ENCODE measurements around the gene TMUB2.
"Not testable (repeated sequence)": the region's sequence is repeated elsewhere in the genome, so short reads cannot be mapped to it uniquely, and the experiment has no call there.

Gene TMUB2

DNA sequence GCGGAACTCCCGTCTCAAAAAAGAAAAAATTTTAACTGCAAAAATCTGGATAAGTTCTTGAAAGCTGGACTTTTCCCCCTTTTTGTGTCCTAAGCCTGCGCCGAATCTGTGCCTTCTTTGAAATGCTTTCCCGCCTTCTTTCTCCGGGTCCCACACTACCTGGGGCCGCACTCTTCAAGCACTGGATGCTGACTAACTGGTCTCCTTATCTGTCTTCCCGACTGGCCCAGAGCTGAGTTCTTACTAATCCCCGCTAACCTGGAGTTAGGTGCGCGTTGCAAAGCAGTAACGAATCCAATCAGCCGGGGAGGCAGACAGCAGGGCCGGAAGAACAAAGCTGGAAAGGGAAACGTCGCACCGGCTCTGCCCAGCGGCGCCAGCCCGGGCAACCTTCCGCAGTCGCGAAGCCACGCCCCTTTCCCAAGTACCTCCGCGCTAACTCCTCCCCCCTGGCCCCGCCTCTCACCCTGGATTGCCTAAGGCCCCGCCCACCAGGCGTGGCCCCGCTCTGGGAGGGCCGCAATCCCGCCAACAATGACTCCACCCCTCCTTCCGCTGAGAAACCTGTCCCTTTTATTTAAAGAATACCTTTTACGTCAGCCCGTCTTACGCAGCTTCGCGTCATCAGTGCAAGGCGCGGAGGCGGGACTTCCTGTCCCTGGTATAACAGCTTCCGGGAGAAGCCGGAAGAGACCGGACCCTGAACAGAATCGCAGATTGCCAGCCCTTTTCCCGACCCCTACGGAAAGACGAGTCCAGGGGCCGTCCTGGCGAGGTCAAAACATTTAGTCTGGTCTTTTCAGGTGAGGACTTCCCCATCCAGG, at the start of gene TMUB2:
TMUB2 (plus strand) TSS at position 666 of the 824 bp plus-strand sequence. CDS start 737 bp downstream, outside the sequence.
- DNase-seq (ENCODE audit: low read depth, low spot score) = peak; percentile 97

DNA sequence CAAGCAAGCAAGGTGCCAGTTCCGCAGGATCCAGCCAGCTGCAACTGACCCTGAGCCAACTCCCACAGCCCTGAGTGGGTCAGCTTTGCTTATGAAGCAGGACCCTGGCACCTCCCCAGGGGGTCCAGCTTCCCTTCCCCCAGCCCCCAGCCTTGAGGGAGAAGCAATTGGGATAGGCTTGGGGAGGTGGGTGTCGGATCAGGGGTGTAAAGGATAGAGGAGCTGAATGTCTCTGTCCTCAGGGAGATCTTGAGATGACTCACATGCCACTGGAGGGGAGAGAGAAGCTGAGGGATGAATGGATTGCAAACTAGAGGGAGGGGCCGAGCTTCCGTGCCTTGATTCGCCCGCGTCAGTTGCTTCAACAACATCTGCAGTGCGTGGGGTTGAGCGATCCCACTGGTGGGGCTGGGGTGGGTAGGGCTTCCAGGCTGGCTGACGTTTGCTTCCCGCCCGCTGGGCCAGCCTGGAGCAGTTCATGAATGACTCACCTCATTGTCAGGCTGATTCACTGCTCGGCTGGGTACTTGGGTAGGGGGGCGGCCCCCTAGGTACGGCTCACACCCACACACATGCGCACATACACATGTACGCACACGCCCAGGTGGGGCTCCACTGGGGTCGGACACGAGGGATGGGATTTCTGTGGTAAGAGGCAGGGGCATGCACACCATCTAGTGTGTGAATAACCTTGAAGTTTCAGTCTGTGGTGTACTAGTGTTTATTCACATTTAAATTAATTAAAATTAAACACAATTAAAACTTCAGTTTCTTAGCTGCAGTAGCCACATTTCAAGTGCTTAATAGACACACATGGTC, 48.7 kb upstream of the TMUB2 start:
- peak; percentile 98 for DNase-seq (ENCODE audit: low read depth, low spot score)

DNA sequence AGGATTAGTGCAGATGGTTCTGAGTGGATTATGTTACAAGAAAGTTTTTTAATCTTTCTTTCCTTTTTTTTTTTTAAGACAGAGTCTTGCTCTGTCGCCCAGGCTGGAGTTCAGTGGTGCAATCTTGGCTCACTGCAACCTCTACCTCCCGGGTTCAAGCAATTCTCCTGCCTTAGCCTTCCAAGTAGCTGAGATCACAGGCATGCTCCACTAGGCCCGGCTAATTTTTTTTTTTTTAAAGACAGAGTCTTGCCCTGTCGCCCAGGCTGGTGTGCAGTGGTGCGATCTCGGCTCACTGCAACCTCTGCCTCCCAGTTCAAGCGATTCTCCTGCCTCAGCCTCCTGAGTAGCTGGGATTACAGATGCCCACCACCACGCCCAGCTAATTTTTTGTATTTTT, 42.9 kb upstream of the TMUB2 start:
- not testable (repeated sequence) for DNase-seq (ENCODE audit: low read depth, low spot score)

DNA sequence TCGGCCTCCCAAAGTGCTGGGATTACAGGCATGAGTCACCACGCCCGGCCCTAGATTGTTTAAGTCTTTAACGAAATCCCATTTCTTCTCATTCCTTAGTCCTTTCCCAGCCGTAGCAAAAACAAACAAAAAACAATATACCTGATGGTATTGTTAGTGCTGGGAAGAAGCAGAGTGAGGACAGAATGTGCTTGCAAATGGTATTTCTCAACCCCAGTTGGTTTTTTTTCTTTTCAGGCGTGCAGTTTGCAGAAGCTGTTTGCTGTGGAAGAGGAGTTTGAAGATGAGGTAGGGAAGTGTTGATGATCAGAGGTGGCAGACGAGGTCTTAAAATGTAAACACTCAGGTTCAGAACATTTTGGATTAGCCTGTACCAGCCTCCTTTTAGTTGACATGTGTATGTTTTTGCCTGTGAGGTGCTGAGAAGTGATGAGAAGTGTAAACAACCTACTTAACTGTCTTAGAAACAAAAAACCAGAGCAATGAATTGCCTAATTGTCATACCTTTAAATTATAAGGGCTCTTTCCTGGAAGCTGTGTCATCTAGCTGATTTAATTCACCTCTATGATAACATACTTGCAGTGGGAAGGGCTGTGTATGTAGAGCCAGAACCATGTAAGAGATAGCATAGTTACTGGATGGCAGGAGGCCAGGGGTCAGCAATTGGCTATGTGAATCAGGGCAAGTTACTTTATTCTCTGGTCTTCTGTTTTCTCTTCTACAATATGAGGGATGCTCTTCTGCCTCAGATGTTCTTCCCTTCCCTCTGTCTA, 41.6 kb upstream of the TMUB2 start:
- no peak for DNase-seq (ENCODE audit: low read depth, low spot score)

DNA sequence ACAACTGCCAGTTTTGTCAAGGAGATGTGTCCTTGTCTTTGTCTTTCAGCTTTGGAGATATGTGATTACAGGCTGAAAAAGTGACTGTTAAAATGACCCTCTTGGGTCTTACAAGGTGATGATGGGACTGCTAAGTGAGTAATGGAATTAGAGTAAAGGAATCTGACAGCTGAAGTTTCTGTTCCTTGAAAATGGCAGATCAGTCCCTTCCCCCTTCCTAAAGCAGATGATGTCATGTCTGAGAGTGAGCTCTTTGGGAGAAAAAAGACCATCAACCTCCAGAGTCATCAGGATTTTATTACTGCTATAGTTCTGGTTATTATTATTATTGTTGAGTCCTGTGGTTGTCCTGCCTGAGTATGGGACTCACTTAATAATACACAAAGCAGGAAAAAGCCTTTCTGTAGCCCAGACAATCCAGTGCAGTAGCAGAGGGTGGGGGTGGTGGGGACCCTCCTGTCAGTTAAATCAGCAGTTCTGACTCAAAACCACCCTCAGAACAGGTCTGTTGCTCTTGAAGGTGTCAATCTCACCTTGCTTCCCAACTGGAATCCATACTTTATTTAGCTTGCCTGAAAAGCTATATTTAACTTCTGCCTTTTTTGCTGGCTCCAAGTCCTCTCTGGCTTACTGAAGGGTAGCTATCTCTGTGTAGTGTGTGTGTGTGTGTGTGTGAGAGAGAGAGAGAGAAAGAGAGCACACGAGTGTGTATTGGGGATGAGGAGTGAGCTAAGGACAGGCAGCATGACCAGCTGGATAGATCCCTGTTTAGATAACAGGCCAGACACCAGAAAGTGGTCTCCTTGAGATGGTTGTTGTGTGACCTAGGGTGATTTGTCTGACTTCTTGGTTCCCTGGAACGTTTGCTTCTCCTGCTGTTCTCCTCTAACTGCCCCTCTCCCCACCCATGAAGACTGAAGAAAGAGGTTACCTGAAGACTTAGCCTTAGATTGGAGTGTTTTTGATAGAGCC, 40.1 kb upstream of the TMUB2 start:
- DNase-seq (ENCODE audit: low read depth, low spot score) = no peak

DNA sequence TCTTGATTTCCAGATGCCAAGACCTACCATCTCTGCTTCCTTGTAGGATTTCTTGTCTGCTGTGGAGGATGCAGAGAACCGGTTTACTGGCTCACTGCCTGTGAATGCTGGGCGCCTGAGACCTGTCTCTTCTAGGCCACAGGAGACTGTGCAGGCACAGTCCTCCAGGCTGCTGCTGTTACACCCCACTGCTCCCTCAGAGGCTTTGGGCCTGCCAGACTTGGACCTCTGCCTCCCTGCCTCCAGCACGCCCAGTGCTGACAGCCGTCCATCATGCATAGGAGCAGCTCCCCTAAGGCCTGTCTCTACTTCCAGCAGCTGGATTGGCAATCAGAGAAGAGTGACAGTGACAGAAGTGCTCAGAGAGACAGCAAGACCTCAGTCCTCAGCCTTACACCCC, 39.0 kb upstream of the TMUB2 start:
- no peak for DNase-seq (ENCODE audit: low read depth, low spot score)

DNA sequence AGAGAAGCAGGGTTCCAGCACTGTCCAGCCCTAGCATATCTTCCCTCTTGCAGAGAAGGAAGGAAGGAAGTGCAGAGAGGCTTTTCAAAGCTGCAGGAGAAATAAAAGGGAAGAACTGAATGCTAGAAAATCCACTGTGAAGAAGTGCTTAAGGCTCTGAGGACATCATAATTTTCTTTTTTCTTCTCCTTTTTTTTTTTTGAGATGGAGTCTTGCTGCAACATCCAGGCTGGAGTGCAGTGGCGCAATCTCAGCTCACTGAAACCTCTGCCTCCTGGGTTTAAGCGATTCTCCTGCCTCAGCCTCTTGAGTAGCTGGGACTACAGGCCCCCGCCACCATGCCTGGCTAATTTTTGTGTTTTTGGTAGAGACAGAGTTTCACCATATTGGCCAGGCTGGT, 37.7 kb upstream of the TMUB2 start:
- not testable (repeated sequence) for DNase-seq (ENCODE audit: low read depth, low spot score)

DNA sequence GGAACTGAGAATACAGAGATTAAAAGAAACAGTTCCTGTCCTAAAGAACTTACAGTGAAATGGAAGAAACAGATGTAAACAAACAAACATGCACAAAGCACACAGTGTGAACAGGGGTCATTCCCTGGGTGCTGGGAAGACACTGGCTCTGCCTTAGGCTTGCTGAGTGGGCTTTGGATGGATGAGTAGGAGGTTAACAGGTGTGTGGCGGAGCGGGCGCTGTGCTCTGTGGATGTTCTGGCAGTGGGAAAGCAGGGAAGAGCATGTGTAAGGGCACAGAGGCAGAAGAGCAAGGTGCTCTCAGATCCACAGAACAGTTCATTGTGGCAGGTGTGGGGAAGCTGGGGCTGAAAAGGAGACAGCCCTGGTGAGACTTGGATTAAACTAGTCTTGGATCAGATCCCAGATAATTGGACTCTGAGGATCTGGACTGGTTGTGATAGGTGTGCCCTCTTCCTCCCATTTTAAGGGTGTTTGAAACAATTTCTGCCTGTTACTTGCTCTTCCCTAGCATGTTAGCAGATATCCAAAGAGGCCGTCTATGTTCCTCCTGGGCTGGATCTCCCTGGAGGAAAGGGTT, 36.9 kb upstream of the TMUB2 start:
- DNase-seq (ENCODE audit: low read depth, low spot score) = no peak

DNA sequence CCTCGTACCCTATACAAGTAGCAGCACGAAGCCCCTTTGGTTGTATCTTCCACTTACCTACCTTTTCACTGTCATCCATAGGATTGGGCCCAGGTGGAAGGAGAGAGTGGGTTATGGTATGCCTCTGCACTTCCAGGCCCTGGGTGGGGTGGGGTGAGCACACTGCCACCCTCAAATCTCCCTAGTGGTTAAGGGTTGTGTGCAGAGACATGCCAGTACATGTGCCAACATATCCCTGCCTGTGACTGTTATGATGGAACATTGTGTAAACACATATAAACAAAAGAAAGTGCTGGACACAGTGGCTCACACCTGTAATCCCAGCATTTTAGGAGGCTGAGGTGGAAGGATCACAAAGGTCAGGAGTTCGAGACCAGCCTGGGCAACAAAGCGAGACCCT, 33.9 kb upstream of the TMUB2 start:
- no peak for DNase-seq (ENCODE audit: low read depth, low spot score)

DNA sequence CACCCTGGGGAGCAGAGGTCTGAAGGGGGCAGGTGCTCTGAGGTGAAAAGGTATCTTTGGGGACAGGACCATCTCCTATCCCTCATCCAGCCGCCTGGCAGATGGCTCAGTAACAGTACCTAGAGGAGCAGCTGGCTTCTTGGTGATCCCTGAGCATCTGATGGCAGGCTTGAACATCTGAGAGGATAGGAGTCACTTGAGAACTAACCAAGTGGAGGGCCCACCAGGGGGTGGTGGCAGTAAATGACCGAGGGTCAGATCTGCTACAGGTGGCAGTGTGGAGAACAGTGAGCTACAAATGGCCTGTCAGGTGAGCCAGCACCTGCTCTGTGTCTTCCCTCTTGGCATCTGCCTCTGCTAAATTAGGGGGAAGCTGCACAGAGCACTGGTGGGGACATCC, 31.3 kb upstream of the TMUB2 start:
- no peak for DNase-seq (ENCODE audit: low read depth, low spot score)

DNA sequence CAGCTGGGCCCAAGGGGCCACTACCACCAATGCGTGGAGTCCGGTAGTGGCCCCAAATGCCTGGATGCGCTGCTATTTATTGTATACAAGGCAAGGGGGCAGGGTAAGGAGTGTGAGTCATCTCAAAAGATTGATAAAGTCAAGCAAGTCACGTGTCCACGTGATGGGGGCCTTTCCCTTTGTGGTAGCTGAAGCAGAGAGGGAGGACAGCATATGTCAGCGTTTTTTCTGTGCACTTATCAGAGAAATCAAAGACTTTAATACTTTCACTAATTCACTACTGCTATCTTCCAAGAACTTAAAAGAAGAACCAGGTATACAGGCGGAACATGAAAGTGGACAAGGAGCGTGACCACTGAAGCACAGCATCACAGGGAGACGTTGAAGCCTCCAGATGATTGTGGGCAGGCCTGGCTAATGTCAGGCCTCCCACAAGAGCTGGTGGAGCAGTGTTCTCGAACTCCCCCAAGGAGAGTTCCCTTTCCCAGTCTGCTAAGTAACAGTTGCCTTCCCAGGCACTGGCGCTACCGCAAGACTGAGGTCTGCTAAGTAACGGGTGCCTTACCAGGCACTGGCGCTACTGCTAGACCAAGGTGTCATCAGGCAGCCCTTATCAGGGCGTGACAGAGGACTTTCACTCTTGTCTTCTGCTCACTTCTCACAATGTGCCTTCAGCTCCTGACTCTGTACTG, 27.1 kb upstream of the TMUB2 start:
- no peak for DNase-seq (ENCODE audit: low read depth, low spot score)

DNA sequence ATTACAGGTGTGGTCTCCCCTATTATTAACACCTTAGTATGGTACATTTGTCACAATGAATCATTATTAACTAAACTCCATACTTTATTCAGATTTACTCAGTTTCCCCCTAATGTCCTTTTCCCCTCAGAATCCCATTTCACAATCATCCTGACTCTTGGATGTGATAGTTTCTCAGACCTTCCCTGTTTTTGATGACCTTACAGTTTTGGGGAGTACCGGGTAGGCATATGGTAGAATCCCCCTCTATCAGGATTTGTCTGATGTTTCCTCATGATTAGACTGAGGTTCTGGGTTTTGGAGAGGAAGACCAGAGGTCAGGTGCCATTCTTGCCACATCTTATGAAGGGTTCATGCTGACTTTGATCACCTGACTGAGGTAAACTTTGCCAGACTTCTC, 22.3 kb upstream of the TMUB2 start:
- no peak for DNase-seq (ENCODE audit: low read depth, low spot score)

DNA sequence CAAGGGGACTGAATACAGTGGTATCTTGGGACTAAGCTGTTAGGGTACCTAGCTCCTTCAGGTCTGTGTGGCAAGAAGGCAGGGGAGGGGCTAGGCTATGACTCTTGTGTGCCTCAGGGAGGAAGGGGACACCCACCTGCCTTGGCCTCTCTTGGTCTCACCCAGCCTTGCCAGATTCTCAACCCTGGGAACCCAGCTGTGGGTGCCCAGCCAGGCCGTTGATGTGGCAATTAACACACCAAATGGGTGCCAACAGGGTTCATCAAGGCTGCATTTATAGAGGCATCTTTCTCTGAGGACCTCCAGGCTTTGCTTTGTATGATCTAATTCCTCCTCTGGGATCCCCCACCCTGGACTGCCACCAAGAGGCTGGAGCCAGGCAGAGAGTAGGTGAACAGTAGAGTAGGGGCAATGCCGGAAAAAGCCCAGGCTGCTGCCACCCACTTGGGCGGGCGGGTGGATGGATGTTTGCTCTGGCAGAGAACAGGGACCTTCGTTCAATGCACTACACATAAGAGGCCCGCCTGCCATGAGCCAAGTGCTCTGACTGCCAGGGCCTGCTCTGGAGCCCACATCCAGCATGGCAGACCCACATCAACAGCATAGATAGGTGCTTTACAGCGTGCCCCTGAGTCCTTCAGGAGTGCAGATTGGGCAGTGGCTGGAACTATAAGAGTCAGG, 19.5 kb upstream of the TMUB2 start:
- no peak for DNase-seq (ENCODE audit: low read depth, low spot score)

DNA sequence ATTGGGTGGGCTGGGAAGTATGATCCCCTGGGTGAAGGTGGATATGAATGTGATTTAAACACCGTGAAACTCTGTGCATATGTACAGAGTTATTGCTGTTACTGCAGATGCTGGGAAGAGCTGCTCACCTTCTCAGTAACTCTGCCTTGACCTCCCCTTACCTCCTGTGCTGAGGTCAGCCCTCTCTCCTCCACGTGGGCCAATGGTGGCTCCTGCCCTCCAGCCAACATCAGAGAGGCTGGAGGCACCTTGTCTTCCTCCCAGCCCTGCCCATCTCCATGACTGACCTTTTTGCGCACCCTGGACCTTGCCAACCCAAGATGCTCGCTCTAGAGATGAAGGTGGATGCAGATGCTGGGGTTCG, 16.7 kb upstream of the TMUB2 start:
- DNase-seq (ENCODE audit: low read depth, low spot score) = no peak

DNA sequence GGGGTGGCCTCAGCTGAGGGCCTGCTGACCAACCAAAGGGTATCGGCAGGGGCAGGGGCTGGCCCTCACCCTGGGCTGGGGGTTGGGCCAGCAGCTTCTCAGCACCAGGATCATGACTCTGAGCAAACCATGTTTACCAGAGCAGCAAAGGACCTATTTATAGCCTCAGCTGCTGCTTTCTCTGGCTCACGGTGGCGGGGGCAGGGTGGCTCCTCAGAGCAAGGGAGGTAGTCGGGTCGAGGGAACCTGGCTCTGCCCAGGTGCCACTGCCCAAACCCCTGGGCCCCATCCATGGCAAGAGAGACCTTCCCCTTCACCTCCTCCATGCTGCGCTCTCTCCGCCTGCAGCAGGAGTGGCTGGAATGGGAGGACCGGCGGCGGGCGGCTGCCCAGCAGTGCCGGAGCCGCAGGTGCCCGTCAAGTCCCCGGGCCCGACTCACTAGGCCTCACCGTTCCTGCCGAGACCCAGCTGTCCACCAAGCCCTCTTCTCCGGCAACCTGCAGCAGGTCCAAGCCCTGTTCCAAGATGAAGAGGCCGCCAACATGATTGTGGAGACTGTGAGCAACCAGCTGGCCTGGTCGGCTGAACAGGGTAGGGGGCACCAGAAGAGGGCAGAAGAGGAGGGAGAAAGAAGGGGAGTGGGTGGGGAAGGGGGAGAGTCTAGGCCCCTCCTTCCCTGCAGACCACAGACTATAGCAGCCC, 16.1 kb upstream of the TMUB2 start, which contains the start of gene ASB16:
ASB16 (plus strand) TSS at position 206 of the 703 bp plus-strand sequence; CDS start at position 292, 86 bp downstream.
- DNase-seq (ENCODE audit: low read depth, low spot score) = no peak

DNA sequence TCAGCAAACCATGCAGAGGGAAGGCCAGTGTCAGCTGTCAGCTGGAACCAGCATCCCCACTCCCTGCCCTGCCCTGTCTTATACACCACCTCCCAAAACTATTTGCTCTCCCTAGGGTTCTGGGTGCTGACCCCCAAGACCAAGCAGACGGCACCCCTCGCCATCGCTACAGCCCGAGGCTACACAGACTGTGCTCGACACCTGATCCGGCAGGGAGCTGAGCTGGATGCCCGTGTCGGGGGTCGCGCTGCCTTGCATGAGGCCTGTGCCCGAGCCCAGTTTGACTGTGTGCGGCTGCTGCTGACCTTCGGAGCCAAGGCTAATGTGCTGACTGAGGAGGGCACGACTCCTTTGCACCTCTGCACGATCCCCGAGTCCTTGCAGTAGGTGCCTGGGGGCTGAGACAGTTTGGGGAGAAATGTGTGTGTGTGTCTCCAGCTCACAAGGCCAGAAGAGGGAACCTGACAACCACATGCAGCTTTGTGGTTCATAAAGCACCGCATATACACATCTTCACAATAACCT, 14.8 kb upstream of the TMUB2 start:
- DNase-seq (ENCODE audit: low read depth, low spot score) = no peak

DNA sequence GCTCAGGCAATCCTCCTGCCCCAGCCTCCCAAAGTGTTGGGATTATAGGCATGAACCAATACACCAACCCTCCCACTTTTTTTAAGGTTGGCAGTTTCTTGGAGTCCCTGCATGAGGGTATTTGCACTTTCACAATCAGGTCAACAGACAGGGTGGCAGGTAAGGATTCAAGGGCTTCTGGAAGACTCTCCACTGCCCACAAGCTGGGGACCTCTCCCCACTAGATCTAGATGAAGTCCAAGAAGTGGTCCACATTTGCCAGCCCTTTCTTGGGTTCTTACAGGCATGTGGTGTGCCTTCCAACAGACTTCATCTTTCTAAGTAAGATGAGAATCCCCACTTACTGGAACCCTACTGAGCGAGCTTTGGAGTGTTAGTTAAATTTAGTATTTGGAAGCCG, 12.3 kb upstream of the TMUB2 start:
- no peak for DNase-seq (ENCODE audit: low read depth, low spot score)

DNA sequence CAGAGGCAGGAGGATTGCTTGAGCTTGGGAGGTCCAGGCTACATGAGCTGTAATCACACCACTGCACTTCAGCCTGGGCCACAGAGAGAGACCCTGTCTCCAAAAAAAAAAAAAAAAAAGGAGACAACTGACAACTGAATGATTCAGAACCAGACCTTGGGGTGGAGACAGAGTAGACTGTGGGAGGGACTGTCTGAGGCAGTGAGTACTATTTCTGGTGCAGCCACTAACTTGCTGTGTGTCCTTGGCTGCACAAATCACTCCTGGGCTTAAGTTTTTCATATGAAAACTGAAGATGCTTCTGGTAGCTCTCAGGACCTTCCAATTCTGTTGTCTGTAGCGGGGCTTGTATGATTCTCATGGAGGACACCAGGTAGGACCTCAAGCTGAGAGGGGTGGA, 10.5 kb upstream of the TMUB2 start:
- no peak for DNase-seq (ENCODE audit: low read depth, low spot score)
